ENCODE data around the gene KIF1A. TPM values are rescaled to one million over a fixed set of nuclear protein-coding genes. Genes with fewer than 3 reads are reported as not detected.
A peak's percentile ranks its signal among the peaks of the same experiment; 100 is the strongest.
"Not testable (repeated sequence)": the region's sequence is repeated elsewhere in the genome, so short reads cannot be mapped to it uniquely, and the experiment has no call there.

Gene KIF1A
- total and polyA plus RNA-seq, 2 of the 13 experiments (the other 11 are each of a cell fraction or from before 2014, with no cell fraction given), result 0.01 TPM; not detected in 1

DNA sequence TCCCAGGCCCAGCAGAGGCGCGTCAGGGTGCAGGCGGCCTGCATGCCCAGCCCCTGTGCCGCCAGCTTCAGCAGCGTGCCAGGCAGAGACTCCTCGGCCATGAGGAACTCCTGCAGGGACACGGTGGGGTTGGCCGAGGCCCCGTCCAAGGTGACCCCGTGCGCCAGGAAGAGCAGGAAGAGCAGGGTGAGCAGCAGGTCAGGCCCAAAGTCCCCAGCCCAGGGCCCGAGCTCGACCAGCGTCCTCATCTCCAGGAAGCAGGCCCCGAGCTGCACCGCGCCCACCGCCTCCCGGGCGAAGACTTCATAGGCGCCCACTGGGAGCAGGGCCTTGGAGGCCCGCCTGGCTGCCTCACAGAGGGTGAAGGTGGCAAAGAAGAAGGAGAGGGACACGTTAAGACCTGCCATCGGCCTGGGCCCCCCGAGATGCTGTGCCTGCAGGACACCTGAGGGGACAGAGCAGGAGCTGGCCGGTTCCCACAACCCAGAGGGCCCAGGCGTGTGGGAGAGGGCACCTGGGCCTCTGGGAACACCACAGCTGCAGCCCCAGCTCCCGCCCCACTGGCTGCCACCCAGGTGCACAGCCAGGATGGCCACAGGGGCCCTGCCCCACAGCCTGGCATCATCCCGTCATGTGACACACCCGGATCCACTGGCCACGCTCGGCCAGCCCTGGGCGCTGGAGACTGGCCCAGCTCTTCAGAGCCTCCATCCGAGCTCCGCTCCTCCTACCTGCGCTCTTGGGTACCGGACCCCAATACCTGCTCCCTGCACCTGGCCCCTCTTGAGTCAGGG, 137.4 kb downstream of the KIF1A start, which contains the start of gene AQP12B:
Gene AQP12B, minus strand, starts transcription at position 455 of the 794 bp plus-strand sequence. Its CDS starts 48 bp downstream, at position 407.
- H3K9me3 ChIP-seq (ENCODE audit: low read length); H3K27ac ChIP-seq (ENCODE audit: extremely low read length, insufficient read depth, low read length); H3K4me2 ChIP-seq (ENCODE audit: low read depth, low read length); intact Hi-C loops (cut with micrococcal nuclease; ENCODE audit: unreplicated experiment); H3K79me2 ChIP-seq (ENCODE audit: insufficient read depth, low read length); FAIRE-seq; CTCF ChIA-PET (ENCODE audit: low intra/inter-chr PET ratio, low total read pairs); POLR2A ChIA-PET; H3K36me3 ChIP-seq (replicated peaks in 1 of 2; ENCODE audit: control insufficient read depth in 1 of 2, insufficient read depth in 2 of 2, low read length in 2 of 2); BruUV-seq (replicated peaks); H3K4me3 ChIP-seq (replicated peaks in 1 of 3; ENCODE audit: insufficient read depth in 1 of 3, low read depth in 2 of 3, low read length in 3 of 3); H4K20me1 ChIP-seq (ENCODE audit: insufficient read depth, low read length); in situ Hi-C loops (cut with HindIII; ENCODE audit: extremely low pct_ligation_motif_present, low pct_unique_long_range_greater_than_20kb); H2AFZ ChIP-seq (ENCODE audit: low read length); DNase-seq (ENCODE audit: low spot score); H3K4me1 ChIP-seq (ENCODE audit: insufficient read depth, low read length); ATAC-seq; H3K9ac ChIP-seq (ENCODE audit: insufficient read depth, low read depth, low read length): not testable (repeated sequence)
- 40% methylated on average over 15 of the region's 37 CpGs for WGBS (ENCODE audit: low lambda C conversion rate)
- peaks cover 20 to 30% of the 10 kb centered on the region in 2 experiments for H3K27me3 ChIP-seq (ENCODE audit: control insufficient read depth in 1 of 2, insufficient read depth in 2 of 2, low read length in 2 of 2)

DNA sequence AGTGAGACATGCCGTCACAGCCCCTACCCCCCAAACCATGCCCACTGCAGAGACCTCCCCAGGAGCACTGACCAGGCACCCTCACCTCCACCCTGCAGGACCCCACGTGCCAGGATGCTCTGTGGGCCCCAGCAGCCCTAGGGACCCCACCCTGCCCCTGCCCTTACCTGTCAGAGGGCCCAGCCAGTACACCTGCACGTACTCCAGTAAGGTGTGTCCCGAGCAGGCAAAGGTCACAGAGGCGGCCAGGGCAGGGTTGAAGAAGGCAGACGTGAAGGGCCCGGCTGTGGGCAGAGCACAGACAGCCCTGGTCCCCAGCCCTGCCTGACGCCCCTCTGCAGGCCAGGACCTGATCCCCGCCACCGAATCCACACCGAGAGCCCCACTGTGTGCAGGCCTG, 139.8 kb downstream of the KIF1A start:
- in situ Hi-C loops (cut with HindIII; ENCODE audit: extremely low pct_ligation_motif_present, low pct_unique_long_range_greater_than_20kb); H3K4me1 ChIP-seq (ENCODE audit: insufficient read depth, low read length); H3K4me2 ChIP-seq (ENCODE audit: low read depth, low read length); CTCF ChIA-PET (ENCODE audit: low intra/inter-chr PET ratio, low total read pairs); H2AFZ ChIP-seq (ENCODE audit: low read length); H3K79me2 ChIP-seq (ENCODE audit: insufficient read depth, low read length); DNase-seq (ENCODE audit: low spot score); H4K20me1 ChIP-seq (ENCODE audit: insufficient read depth, low read length); FAIRE-seq; BruUV-seq (replicated peaks); POLR2A ChIA-PET; intact Hi-C loops (cut with micrococcal nuclease; ENCODE audit: unreplicated experiment); H3K36me3 ChIP-seq (replicated peaks in 1 of 2; ENCODE audit: control insufficient read depth in 1 of 2, insufficient read depth in 2 of 2, low read length in 2 of 2); H3K27ac ChIP-seq (ENCODE audit: extremely low read length, insufficient read depth, low read length); H3K9me3 ChIP-seq (ENCODE audit: low read length); ATAC-seq; H3K27me3 ChIP-seq (ENCODE audit: control insufficient read depth in 1 of 2, insufficient read depth in 2 of 2, low read length in 2 of 2); H3K9ac ChIP-seq (ENCODE audit: insufficient read depth, low read depth, low read length); H3K4me3 ChIP-seq (replicated peaks in 1 of 3; ENCODE audit: insufficient read depth in 1 of 3, low read depth in 2 of 3, low read length in 3 of 3): not testable (repeated sequence)
- 27% methylated on average over 2 of the region's 11 CpGs for WGBS (ENCODE audit: low lambda C conversion rate)

DNA sequence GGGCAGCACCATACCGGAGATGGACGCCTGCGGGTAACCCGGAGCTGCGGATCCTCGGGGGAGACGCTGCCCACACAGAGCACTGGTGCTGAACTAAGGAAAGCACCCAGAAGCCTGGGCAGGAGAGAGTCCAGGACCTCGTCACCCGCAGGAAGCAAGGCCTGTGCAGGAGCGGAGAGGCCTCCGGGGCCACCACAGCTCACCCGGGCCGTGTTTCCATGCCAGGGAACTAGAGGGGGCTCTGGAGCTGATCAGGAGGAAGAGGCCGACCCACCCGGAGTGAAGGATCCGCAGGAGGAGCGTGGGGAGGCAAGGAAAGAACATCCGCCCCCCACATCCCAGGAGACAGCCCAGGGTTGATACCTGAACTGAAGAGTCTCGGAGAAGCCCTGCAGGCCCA, 141.1 kb downstream of the KIF1A start:
- H2AFZ ChIP-seq (ENCODE audit: low read length); intact Hi-C loops (cut with micrococcal nuclease; ENCODE audit: unreplicated experiment); DNase-seq (ENCODE audit: low spot score); H3K9ac ChIP-seq (ENCODE audit: insufficient read depth, low read depth, low read length); H4K20me1 ChIP-seq (ENCODE audit: insufficient read depth, low read length); H3K4me1 ChIP-seq (ENCODE audit: insufficient read depth, low read length); H3K4me2 ChIP-seq (ENCODE audit: low read depth, low read length); FAIRE-seq; H3K9me3 ChIP-seq (ENCODE audit: low read length); BruUV-seq (replicated peaks); H3K4me3 ChIP-seq (replicated peaks in 1 of 3; ENCODE audit: insufficient read depth in 1 of 3, low read depth in 2 of 3, low read length in 3 of 3); CTCF ChIA-PET (ENCODE audit: low intra/inter-chr PET ratio, low total read pairs); POLR2A ChIA-PET; H3K27ac ChIP-seq (ENCODE audit: extremely low read length, insufficient read depth, low read length); H3K79me2 ChIP-seq (ENCODE audit: insufficient read depth, low read length); in situ Hi-C loops (cut with HindIII; ENCODE audit: extremely low pct_ligation_motif_present, low pct_unique_long_range_greater_than_20kb); H3K27me3 ChIP-seq (ENCODE audit: control insufficient read depth in 1 of 2, insufficient read depth in 2 of 2, low read length in 2 of 2); H3K36me3 ChIP-seq (replicated peaks in 1 of 2; ENCODE audit: control insufficient read depth in 1 of 2, insufficient read depth in 2 of 2, low read length in 2 of 2): not testable (repeated sequence)
- no CpG with 5 or more reads among the region's 19 CpGs for WGBS (ENCODE audit: low lambda C conversion rate)
- ATAC-seq, result peak; percentile 55

DNA sequence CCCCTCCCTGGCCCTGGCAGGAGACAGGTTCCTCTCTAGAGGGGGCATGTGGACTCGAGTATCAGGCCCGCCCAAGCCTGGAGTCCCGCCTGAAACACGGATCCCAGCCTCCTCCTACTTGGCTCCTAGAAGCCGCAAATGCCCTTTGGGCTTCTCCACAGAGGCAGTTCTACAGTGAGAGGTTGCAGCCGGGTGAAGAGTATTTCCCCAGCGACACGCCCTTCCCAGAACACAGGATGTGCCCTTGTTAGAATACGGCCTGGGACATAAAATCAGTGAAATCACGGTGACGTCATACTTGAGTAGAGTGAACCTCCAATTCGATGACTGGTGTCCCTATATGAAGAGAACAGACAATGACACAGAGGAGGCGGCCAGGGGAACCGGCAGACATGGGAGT, 142.0 kb downstream of the KIF1A start:
- DNase-seq (ENCODE audit: low spot score); CTCF ChIA-PET (ENCODE audit: low intra/inter-chr PET ratio, low total read pairs): not testable (repeated sequence)
- WGBS (ENCODE audit: low lambda C conversion rate), result 39% methylated on average over 5 of the region's 14 CpGs

More for the DNA sequence above, 142.0 kb downstream of the KIF1A start:
- ATAC-seq; H3K9me3 ChIP-seq (ENCODE audit: low read length); H3K4me3 ChIP-seq (replicated peaks in 1 of 3; ENCODE audit: insufficient read depth in 1 of 3, low read depth in 2 of 3, low read length in 3 of 3); H3K9ac ChIP-seq (ENCODE audit: insufficient read depth, low read depth, low read length); H3K4me1 ChIP-seq (ENCODE audit: insufficient read depth, low read length); H3K27ac ChIP-seq (ENCODE audit: extremely low read length, insufficient read depth, low read length); H4K20me1 ChIP-seq (ENCODE audit: insufficient read depth, low read length); FAIRE-seq; H3K36me3 ChIP-seq (replicated peaks in 1 of 2; ENCODE audit: control insufficient read depth in 1 of 2, insufficient read depth in 2 of 2, low read length in 2 of 2); in situ Hi-C loops (cut with HindIII; ENCODE audit: extremely low pct_ligation_motif_present, low pct_unique_long_range_greater_than_20kb); H3K79me2 ChIP-seq (ENCODE audit: insufficient read depth, low read length); H3K4me2 ChIP-seq (ENCODE audit: low read depth, low read length); intact Hi-C loops (cut with micrococcal nuclease; ENCODE audit: unreplicated experiment); POLR2A ChIA-PET; H2AFZ ChIP-seq (ENCODE audit: low read length); BruUV-seq (replicated peaks): not testable (repeated sequence)
- peaks cover 2 to 14% of the 10 kb centered on the region in 2 experiments; a peak in 3 of 5 replicates for H3K27me3 ChIP-seq (ENCODE audit: control insufficient read depth in 1 of 2, insufficient read depth in 2 of 2, low read length in 2 of 2)
